Psoas muscle (tissue), 8 donors: ENCODE data around the gene EVC2. TPM values are rescaled to one million over a fixed set of nuclear protein-coding genes. Genes with fewer than 3 reads are reported as not detected.

Experiments used
- ATAC-seq, 4 donors: fragments of 200-7000 bp; cut with Tn5 transposase; one replicate each; pipeline ENCODE4 v1.9.1; 2020; ENCODE audit warnings: moderate library complexity in 3 of 4, mild to moderate bottlenecking in 2 of 4
- DNase-seq, 2 donors: peaks; one replicate each; pipeline ENCODE4 v3.0.0-alpha.2; 2020
- H3K27ac ChIP-seq: fragments of 200-600 bp; one replicate; pipeline ENCODE4 v1.8.0; 2022
- H3K27me3 ChIP-seq, 3 donors: fragments of 200-600 bp in 1 of 3; one replicate each; pipeline versions ENCODE4 v1.6.1 to v1.8.0; 2013 to 2022; ENCODE audit warnings: low read length in 2 of 3, mild to moderate bottlenecking in 2 of 3, moderate library complexity in 1 of 3; ENCODE audit not compliant: insufficient read depth in 3 of 3
- H3K36me3 ChIP-seq, 2 donors: fragments of 200-600 bp in 1 of 2; one replicate each; pipeline versions ENCODE4 v1.6.1 to v1.8.0; 2013 to 2022; ENCODE audit warnings: low read depth in 1 of 2, mild to moderate bottlenecking in 1 of 2, moderate library complexity in 1 of 2; ENCODE audit not compliant: insufficient read depth in 1 of 2
- H3K4me1 ChIP-seq: fragments of 200-600 bp; one replicate; pipeline ENCODE4 v1.8.0; 2022
- H3K4me3 ChIP-seq: fragments of 200-600 bp; one replicate; pipeline ENCODE4 v1.8.0; 2022; ENCODE audit warnings: mild to moderate bottlenecking
- H3K9me3 ChIP-seq: fragments of 200-600 bp; one replicate; pipeline ENCODE4 v1.8.0; 2022
- WGBS, 3 donors: extraction: QIAGEN DNeasy Blood & Tissue Kit; methylation state at CpG; one replicate each; pipeline versions ENCODE4 v1.1.6 to v1.1.7; 2013; 5-methylcytosine and 5-hydroxymethylcytosine counted together
- intact Hi-C, 2 donors: fragments of 100-400 bp; cut with DNase I; formaldehyde crosslinking; loops; one replicate each; pipeline versions ENCODE4 v1.11.0 to v1.14.2; 2022
- polyA plus RNA-seq, 3 donors: library from polyadenylated mRNA; stranded (reverse); fragments of 200-250 nt; gene quantifications; one replicate each; pipeline ENCODE4 v1.2.3, GENCODE V29; 2013
- total RNA-seq, 4 donors: library from RNA; stranded (reverse); fragmentation: NEBNext Ultra II Directional in 2 of 4; extraction: Animal tissue kit (Norgen Biotek cat#: 25700) in 2 of 4; gene quantifications; one replicate each; pipeline versions ENCODE4 v1.2.1 to v1.2.4, GENCODE V29; 2021 to 2023
- TF ChIP-seq, protein P1 (sequence below): fragments of 200-600 bp; IDR thresholded peaks from one replicate; pipeline ENCODE4 v1.8.0; 2022; ENCODE audit warnings: antibody characterized with exemption
- donor health status: healthy with polysubstance abuse.
- donor health status: DM: no; HTN: no; CAD: no; lungs with moderate emphysema.
- donor health status: Bipolar disorder and iron deficiency.
- donor health status: healthy.
- donor health status: DM: yes; HTN: yes; CAD: no.
- donor health status: DM: no; HTN: no; CAD: no.
- donor health status: DM: no; HTN: no; CAD: no.
- donor health status: DM: yes; HTN: yes; CAD: no.

The EVC2 gene
- total and polyA plus RNA-seq, 7 donors: 0.24 to 1.0 (median 0.44) TPM

DNA sequence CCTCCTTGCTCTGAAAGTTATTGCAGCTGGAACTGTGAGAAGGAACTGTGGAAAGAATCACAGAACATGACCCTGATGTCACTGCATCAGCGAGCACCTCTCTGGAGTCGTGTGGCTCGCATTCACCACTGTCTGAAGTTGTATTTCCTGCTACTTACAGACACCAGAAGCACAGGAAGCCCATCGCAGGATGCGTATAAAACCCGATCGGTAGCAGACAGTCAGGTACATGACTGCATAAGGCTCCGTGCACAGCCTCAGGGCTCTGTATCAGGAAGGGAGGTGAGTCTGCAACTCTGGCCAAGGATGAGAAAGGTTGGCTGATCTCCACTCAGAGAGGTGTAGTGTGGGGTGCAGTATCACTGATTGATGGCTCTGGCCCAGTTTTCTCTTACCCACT lies 134.4 kb downstream of the EVC2 start:
- Histone ChIP-seq H3K27ac (no peak overlapping the region), H3K9me3 (no peaks in the 10 kb centered on the region), H3K4me3 (no peak overlapping the region), H3K36me3 (no peaks in the 10 kb centered on the region), H3K27me3 (no peaks in the 10 kb centered on the region), H3K4me1 (no peaks in the 10 kb centered on the region)
- DNase-seq (no peak), ATAC-seq (no peak)
- intact Hi-C loops: no loop called here
- TF ChIP-seq, protein P1, sequence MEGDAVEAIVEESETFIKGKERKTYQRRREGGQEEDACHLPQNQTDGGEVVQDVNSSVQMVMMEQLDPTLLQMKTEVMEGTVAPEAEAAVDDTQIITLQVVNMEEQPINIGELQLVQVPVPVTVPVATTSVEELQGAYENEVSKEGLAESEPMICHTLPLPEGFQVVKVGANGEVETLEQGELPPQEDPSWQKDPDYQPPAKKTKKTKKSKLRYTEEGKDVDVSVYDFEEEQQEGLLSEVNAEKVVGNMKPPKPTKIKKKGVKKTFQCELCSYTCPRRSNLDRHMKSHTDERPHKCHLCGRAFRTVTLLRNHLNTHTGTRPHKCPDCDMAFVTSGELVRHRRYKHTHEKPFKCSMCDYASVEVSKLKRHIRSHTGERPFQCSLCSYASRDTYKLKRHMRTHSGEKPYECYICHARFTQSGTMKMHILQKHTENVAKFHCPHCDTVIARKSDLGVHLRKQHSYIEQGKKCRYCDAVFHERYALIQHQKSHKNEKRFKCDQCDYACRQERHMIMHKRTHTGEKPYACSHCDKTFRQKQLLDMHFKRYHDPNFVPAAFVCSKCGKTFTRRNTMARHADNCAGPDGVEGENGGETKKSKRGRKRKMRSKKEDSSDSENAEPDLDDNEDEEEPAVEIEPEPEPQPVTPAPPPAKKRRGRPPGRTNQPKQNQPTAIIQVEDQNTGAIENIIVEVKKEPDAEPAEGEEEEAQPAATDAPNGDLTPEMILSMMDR: no peak
- WGBS, 3 donors: 72 to 80% (median 74%) methylated on average over 8 of the region's 8 CpGs

DNA sequence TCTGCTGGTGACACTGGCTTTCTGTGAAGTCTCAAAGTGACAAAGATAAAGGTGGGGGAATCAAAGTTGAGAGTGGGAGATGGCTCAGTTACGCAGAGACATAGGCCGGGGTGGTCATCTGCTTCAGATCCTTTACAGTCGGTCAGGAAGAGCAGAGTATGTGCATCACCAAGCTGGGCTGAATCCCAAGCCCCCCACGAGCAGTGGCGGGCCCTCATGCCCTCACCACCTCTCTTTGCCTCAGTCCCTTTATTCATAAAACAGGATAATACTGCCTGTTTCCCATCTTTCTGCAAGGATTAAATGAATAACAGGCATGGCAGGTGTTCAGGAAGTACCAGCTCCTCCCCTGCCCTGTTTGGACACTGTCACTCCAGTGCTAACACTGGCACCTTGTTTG lies 135.6 kb downstream of the EVC2 start:
- no peaks in the 10 kb centered on the region for H3K9me3 ChIP-seq
- H3K27me3 ChIP-seq: no peaks in the 10 kb centered on the region
- H3K4me3 ChIP-seq: no peak overlapping the region
- DNase-seq (no peak), ATAC-seq (no peak)
- 89 to 92% (median 90%) methylated on average over 5 of the region's 5 CpGs for WGBS, 3 donors
- H3K4me1 ChIP-seq: no peaks in the 10 kb centered on the region
- no peaks in the 10 kb centered on the region for H3K36me3 ChIP-seq
- intact Hi-C loops: no loop called here
- TF ChIP-seq, protein P1: no peak
- no peak overlapping the region for H3K27ac ChIP-seq

DNA sequence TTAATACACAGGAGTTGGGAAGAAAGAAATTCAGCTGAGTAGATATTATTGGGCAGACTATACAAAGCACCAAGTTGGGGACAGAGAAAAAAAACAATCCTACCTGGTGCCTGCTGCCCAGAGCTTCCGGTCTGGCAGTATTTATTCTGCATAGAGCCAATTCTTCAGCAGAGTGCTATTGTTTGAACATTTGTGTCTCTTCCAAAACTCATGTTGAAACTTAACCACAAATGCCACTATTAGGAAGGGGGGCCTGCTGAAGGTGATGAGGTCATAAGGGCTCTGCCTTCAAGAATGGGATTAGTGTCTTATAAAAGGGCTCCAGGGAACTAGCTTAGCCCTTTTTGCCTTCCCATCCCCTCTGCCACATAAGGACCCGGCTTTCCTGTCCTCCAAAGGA lies 136.2 kb downstream of the EVC2 start:
- WGBS, 3 donors: 71 to 87% (median 79%) methylated on average over 2 of the region's 2 CpGs
- H3K27me3 ChIP-seq: no peaks in the 10 kb centered on the region
- TF ChIP-seq, protein P1: no peak
- ATAC-seq: no peak
- no peak for DNase-seq
- no peak overlapping the region for H3K27ac ChIP-seq
- no peaks in the 10 kb centered on the region for H3K36me3 ChIP-seq
- intact Hi-C loops: no loop called here
- no peaks in the 10 kb centered on the region for H3K9me3 ChIP-seq
- no peak overlapping the region for H3K4me3 ChIP-seq
- H3K4me1 ChIP-seq: no peaks in the 10 kb centered on the region

DNA sequence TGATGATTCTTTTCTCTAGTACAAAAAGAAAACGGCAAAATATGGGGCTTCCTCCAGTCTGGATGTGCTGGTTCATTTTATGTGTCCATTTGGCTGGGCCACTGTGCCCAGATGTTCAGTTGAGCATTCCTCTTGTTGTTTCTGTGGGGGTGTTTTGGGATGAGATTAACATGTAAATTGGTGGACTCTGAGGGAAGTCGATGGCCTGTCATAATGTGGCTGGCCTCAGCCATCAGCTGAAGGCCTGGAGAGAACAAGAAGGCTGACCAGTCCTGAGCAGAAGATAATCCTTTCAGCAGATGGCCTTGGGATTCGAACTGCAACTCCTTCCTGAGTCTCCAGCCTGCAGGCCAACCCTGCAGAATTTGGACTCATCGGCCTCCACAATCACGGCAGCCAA lies 136.7 kb downstream of the EVC2 start:
- WGBS, 3 donors: 56 to 71% (median 65%) methylated on average over 5 of the region's 5 CpGs
- DNase-seq (no peak), ATAC-seq (no peak)
- no peaks in the 10 kb centered on the region for H3K4me1 ChIP-seq
- intact Hi-C loops: no loop called here
- TF ChIP-seq, protein P1: no peak
- H3K27me3 ChIP-seq: no peaks in the 10 kb centered on the region
- H3K4me3 ChIP-seq: no peak overlapping the region
- H3K27ac ChIP-seq: no peak overlapping the region
- H3K36me3 ChIP-seq: no peaks in the 10 kb centered on the region
- H3K9me3 ChIP-seq: no peaks in the 10 kb centered on the region

DNA sequence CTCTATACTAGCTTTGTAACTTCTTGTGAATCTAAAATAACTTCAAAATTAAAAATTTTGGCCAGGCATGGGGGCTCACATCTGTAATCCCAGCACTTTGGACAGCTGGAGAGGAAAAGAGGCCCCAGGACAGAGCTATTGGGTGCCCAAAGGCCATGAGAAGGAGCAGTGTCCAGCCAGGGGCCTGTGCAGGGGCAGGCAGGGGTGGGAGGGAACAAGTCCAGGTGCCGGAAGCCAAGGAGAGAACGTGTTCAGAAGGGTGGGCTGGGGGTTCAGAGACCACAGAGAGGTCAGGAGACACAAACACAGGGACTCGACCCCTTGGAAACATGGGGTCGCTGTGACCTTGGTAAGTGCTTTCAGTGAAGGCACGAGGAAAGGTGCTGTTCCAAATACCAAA lies 138.9 kb downstream of the EVC2 start:
- Histone ChIP-seq H3K27me3 (no peaks in the 10 kb centered on the region), H3K27ac (no peak overlapping the region), H3K9me3 (no peaks in the 10 kb centered on the region), H3K4me3 (no peak overlapping the region), H3K4me1 (no peaks in the 10 kb centered on the region), H3K36me3 (no peaks in the 10 kb centered on the region)
- intact Hi-C loops: no loop called here
- no peak for DNase-seq
- TF ChIP-seq, protein P1: no peak
- ATAC-seq: no peak
- WGBS, 3 donors: 82 to 92% (median 85%) methylated on average over 5 of the region's 5 CpGs
